ENCODE measurements around the gene PCA3. TPM values are rescaled to one million over a fixed set of nuclear protein-coding genes. Genes with fewer than 3 reads are reported as not detected.

PCA3 gene
- total RNA-seq, 1 donor from 2014 or later, result 0.20 TPM

- no peak for DNase-seq
Observed at GRCh38 chr9:76756941-76757673, 7.1 kb upstream of the PCA3 start.

GRCh38 chr9:76758476-76758875 is 5.8 kb upstream of the PCA3 start:
- DNase-seq, result no peak

- no peak for DNase-seq
Observed at GRCh38 chr9:76759732-76760131, 4.5 kb upstream of the PCA3 start.

- DNase-seq, result no peak
Observed at GRCh38 chr9:76761448-76761847, 2.8 kb upstream of the PCA3 start.

GRCh38 chr9:76766126-76766525 is 1.9 kb downstream of the PCA3 start:
- no peak for DNase-seq

- no peak for DNase-seq
Observed at GRCh38 chr9:76772686-76773445, 8.6 kb downstream of the PCA3 start.

- no peak for DNase-seq
Observed at GRCh38 chr9:76784881-76785280, 20.6 kb downstream of the PCA3 start.

GRCh38 chr9:76785501-76785900 is 21.3 kb downstream of the PCA3 start:
- no peak for DNase-seq

GRCh38 chr9:76787677-76788076 is 23.4 kb downstream of the PCA3 start:
- no peak for DNase-seq

GRCh38 chr9:76789840-76790239 is 25.6 kb downstream of the PCA3 start:
- DNase-seq, result no peak

- no peak for DNase-seq
Observed at GRCh38 chr9:76793784-76794431, 29.7 kb downstream of the PCA3 start.

GRCh38 chr9:76796296-76796695 is 32.1 kb downstream of the PCA3 start:
- no peak for DNase-seq

GRCh38 chr9:76798527-76798926 is 34.3 kb downstream of the PCA3 start:
- no peak for DNase-seq

GRCh38 chr9:76799473-76799872 is 35.2 kb downstream of the PCA3 start:
- DNase-seq, result no peak

GRCh38 chr9:76800901-76801300 is 36.7 kb downstream of the PCA3 start:
- no peak for DNase-seq

GRCh38 chr9:76803083-76803482 is 38.8 kb downstream of the PCA3 start:
- no peak for DNase-seq

- DNase-seq, result no peak
Observed at GRCh38 chr9:76803762-76804161, 39.5 kb downstream of the PCA3 start.

GRCh38 chr9:76808636-76809035 is 44.4 kb downstream of the PCA3 start:
- no peak for DNase-seq

GRCh38 chr9:76810377-76810957 is 46.2 kb downstream of the PCA3 start:
- peak; percentile 22 for DNase-seq

GRCh38 chr9:76812591-76812990 is 48.4 kb downstream of the PCA3 start:
- DNase-seq, result no peak

GRCh38 chr9:76817489-76817888 is 53.3 kb downstream of the PCA3 start:
- DNase-seq, result no peak

GRCh38 chr9:76818271-76818670 is 54.0 kb downstream of the PCA3 start:
- no peak for DNase-seq

GRCh38 chr9:76820431-76820830 is 56.2 kb downstream of the PCA3 start:
- DNase-seq, result no peak
